Esophagus muscularis mucosa (tissue), 4 donors: ENCODE data around the gene TUBA3D. TPM values are rescaled to one million over a fixed set of nuclear protein-coding genes. Genes with fewer than 3 reads are reported as not detected.
A peak's percentile ranks its signal among the peaks of the same experiment; 100 is the strongest.
"Not testable (repeated sequence)": the region's sequence is repeated elsewhere in the genome, so short reads cannot be mapped to it uniquely, and the experiment has no call there.

ENCODE experiments used
- DNase-seq: peaks from one replicate; pipeline ENCODE4 v3.0.0-alpha.2; 2017; ENCODE audit errors: extremely low spot score
- H3K27ac ChIP-seq, 4 donors: fragments of 200-600 bp; sonication (generic); replicated peaks in 1 of 4; 1 replicate in 3 of 4; 2 replicates in 1 of 4; pipeline ENCODE4 v1.5.1; 2016 to 2019; ENCODE audit warnings: mild to moderate bottlenecking in 1 of 4
- H3K27me3 ChIP-seq, 4 donors: fragments of 200-600 bp; sonication (generic); one replicate each; pipeline versions ENCODE4 v1.5.1 to v1.6.0; 2016 to 2019
- H3K36me3 ChIP-seq, 4 donors: fragments of 200-600 bp; sonication (generic); one replicate each; pipeline ENCODE4 v1.5.1; 2016 to 2019
- H3K4me1 ChIP-seq, 4 donors: fragments of 200-600 bp; sonication (generic); one replicate each; pipeline ENCODE4 v1.5.1; 2016 to 2019
- H3K4me3 ChIP-seq, 4 donors: fragments of 200-600 bp; sonication (generic); 1 replicate in 2 of 4; 2 replicates in 2 of 4; pipeline ENCODE4 v1.5.1; 2016 to 2019; ENCODE audit warnings: mild to moderate bottlenecking in 4 of 4, moderate library complexity in 1 of 4
- H3K9me3 ChIP-seq, 4 donors: fragments of 200-600 bp; sonication (generic); 1 replicate in 3 of 4; 2 replicates in 1 of 4; pipeline ENCODE4 v1.5.1; 2016 to 2019
- EP300 ChIP-seq: sonication (generic); formaldehyde crosslinking; IDR thresholded peaks from one replicate; pipeline ENCODE4 v1.6.1; 2017; ENCODE audit warnings: antibody characterized with exemption
- POLR2A ChIP-seq: fragments of 450-650 bp; IDR thresholded peaks from one replicate; pipeline ENCODE4 v1.6.1; 2017; ENCODE audit warnings: antibody characterized with exemption, moderate library complexity, mild to moderate bottlenecking, low read depth
- POLR2AphosphoS5 ChIP-seq, 2 donors: sonication (generic); formaldehyde crosslinking; IDR thresholded peaks; one replicate each; pipeline ENCODE4 v1.6.1; 2017; ENCODE audit warnings: antibody characterized with exemption in 2 of 2
- WGBS: methylation state at CpG from one replicate; pipeline ENCODE4 v1.1.5; 2018; 5-methylcytosine and 5-hydroxymethylcytosine counted together
- intact Hi-C: fragments of 100-400 bp; cut with DNase I; formaldehyde crosslinking; loops from one replicate; pipeline ENCODE4 v1.15.1; 2023
- total RNA-seq, 4 donors: library from RNA; depleted of rRNA; stranded (reverse); fragments of >200 nt; gene quantifications; one replicate each; pipeline versions ENCODE4 v1.1.0 to v1.2.1, GENCODE V29; 2016
- TF ChIP-seq, protein P1 (sequence below), 3 experiments: fragments of 200-600 bp in 2 of 3; fragments of 450-650 bp in 1 of 3; sonication (generic) in 2 of 3; IDR thresholded peaks; one replicate each; pipeline ENCODE4 v1.5.1; 2017 to 2019; ENCODE audit warnings: antibody characterized with exemption in 3 of 3, mild to moderate bottlenecking in 2 of 3, moderate library complexity in 1 of 3

TUBA3D gene
- total RNA-seq, 4 donors from 2014 or later, result not detected

DNA sequence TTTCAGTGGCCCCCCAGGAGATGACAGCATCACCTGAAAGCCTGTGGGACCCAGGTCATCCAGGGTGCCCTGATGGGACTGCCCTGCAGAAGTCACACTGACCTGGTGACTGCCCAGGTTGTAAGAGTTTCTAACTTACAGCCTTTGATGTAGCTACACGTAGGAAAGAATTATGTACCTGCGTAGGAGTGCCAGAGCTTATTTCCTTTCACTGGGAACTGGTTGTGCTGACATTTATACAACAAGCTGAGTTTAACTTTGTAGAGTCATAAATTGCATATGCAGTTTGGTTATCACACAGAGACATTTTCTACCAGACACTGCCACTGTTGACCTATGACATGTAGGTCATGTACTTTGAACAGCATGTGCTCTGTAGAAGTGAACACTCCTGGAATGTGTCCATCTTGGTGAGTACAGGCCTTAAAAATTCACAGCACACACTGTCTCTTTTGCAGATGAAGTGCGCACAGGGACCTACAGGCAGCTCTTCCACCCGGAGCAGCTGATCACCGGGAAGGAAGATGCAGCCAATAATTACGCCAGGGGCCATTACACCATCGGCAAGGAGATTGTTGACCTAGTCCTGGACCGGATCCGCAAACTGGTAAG is 3.0 kb downstream of the TUBA3D start:
- 80% methylated on average over 1 of the region's 9 CpGs for WGBS

DNA sequence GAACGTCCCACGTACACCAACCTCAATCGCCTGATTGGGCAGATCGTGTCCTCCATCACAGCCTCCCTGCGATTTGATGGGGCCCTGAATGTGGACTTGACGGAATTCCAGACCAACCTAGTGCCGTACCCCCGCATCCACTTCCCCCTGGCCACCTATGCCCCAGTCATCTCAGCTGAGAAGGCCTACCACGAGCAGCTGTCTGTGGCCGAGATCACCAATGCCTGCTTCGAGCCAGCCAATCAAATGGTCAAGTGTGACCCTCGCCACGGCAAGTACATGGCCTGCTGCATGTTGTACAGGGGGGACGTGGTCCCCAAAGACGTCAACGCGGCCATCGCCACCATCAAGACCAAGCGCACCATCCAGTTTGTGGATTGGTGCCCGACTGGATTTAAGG is 4.4 kb downstream of the TUBA3D start:
- H3K9me3 ChIP-seq, H3K4me1 ChIP-seq, H3K27me3 ChIP-seq, H3K27ac ChIP-seq, H3K4me3 ChIP-seq, DNase-seq, intact Hi-C loops: not testable (repeated sequence)
- peaks cover 0 to 31% (median 17%) of the 10 kb centered on the region in 4 donors for H3K36me3 ChIP-seq
- WGBS, result 100% methylated on average over 1 of the region's 20 CpGs

More for the DNA sequence above, 3.0 kb downstream of the TUBA3D start:
- H3K27me3 ChIP-seq, intact Hi-C loops, H3K27ac ChIP-seq, DNase-seq, H3K4me3 ChIP-seq, H3K4me1 ChIP-seq, H3K9me3 ChIP-seq: not testable (repeated sequence)
- peaks cover 0 to 25% (median 14%) of the 10 kb centered on the region in 4 donors for H3K36me3 ChIP-seq

DNA sequence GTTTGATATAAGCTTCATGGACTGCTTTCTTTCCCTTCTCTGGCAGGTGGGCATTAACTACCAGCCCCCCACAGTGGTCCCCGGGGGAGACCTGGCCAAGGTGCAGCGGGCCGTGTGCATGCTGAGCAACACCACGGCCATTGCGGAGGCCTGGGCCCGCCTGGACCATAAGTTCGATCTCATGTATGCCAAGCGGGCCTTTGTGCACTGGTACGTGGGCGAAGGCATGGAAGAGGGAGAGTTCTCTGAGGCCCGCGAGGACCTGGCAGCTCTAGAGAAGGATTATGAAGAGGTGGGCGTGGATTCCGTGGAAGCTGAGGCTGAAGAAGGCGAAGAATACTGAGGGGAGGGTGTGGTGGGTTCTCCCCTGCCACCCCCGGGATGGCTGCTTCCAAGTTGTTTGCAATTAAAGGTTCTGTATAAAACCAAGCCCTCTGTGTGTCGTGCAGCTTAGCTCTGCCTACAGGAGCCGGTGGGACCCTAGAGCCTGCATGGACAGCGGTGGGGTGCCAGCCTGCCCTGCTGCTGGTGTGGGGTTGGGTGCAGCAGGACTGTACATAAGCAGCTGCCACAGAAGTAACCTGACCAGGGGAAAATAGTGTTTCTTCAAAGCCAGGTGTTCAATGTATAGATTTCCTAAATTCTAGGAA is 6.7 kb downstream of the TUBA3D start:
- H3K27ac ChIP-seq, H3K27me3 ChIP-seq, intact Hi-C loops, H3K4me1 ChIP-seq, H3K9me3 ChIP-seq, DNase-seq, H3K4me3 ChIP-seq: not testable (repeated sequence)
- peaks cover 0 to 29% (median 16%) of the 10 kb centered on the region in 4 donors for H3K36me3 ChIP-seq
- WGBS, result 94% methylated on average over 17 of the region's 19 CpGs

DNA sequence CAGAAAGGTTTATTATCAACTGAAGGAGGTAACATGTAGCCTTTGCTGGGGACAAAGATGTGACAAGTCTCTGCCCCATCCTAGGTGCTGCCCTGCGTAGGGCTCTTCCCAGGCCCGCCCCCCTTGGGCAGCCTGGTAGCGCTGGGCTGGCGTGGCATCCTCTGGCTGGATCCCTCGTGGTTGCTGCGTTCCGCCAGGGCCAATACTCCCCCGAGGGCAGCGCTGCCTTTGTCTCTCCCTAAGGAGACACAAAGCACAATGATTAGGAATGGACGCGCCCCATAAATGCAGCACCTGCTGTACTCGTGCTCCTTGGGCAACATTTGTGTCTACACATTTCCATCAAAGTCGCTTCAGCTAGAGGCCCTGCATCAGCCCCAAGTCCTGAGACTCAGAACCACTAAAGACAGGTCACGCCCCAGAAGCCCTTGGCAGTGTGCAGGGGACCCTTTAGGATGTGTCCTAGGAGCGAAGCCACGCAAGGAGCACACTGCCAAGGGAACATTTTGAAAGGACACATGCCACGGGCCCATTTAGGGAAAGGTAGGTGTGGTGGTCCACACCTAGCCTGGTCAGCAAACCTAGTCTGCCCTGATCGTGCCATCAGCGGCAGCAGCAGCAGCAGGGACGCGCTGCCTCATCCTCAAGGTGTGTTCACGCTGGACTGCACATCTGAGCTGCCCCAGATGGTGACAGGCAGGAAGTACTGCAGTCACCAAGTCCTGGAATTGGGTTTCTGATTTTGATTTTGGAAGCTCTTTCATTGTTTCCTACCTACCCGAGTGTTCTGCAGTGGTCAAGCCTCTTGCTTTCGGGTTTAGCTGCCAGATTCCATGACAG is 8.3 kb downstream of the TUBA3D start:
- H3K27me3 ChIP-seq, H3K27ac ChIP-seq, intact Hi-C loops, H3K9me3 ChIP-seq, DNase-seq, H3K4me1 ChIP-seq, H3K4me3 ChIP-seq: not testable (repeated sequence)
- WGBS, result 96% methylated on average over 15 of the region's 24 CpGs
- peaks cover 0 to 34% (median 16%) of the 10 kb centered on the region in 4 donors for H3K36me3 ChIP-seq

DNA sequence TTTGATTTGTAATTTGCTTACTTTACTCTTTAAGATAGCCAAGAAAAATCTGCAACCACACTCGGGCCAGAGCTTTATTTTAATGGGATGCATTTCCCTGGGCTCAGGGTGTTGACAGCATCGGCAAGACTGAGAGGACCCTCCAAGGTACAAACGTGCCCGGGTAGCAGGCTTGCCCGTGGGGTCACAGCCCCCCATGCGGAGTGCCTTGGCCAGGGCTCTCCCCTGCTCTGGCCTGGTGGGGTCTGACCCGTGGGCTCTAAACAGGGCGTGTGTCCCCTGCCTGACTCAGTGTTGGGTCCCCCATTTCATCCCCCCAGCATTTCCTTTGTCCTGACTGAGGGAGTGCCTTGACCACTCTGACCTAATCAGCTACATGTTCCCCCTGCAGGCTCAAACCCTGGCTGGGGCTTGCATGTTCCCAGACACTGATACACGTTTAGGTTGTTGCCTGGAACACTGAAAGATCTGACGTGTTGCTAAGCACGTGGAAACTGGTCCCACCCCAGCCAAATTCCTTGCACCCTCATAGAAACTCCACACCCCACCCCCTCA is 9.1 kb downstream of the TUBA3D start:
- H3K27me3 ChIP-seq, DNase-seq, H3K4me3 ChIP-seq, H3K27ac ChIP-seq, H3K4me1 ChIP-seq, H3K9me3 ChIP-seq, intact Hi-C loops: not testable (repeated sequence)
- peaks cover 0 to 31% (median 16%) of the 10 kb centered on the region in 4 donors for H3K36me3 ChIP-seq
- WGBS, result 74% methylated on average over 6 of the region's 11 CpGs

DNA sequence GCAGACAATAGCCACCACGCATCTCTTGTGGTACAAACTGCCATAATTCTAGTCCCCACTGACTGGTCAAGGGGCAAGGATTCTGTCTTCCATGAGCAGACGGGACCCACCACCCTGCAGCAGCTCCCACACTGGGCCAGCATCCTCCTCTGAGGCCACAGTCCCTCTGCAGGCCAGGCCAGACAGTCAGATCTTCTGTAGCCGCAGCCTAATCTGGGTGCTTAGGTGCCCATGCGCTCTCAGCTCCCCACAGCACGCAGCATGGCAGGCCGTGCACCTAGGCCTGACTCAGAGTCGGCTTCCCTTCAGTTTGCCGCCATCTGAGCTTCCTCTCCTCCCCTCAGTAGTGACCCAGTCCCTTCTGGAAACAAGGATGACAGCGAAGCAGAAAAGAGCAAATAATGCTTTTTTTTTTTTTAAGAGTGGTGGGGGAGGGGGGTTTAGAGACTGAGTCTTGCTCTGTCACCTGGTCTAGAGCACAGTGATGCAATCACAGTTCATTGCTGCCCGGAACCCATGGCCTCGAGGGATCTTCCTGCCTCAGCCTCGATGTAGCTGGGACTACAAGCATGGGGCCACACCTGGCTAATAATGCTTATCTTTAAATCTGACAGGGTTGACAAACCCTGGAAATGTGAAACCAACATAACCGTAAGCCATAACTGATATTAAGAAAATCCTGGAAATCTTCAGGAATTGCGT is 10.4 kb downstream of the TUBA3D start:
- intact Hi-C loops, H3K9me3 ChIP-seq: not testable (repeated sequence)
- H3K4me1 ChIP-seq, result peaks cover 8 to 20% (median 10%) of the 10 kb centered on the region in 4 donors

DNA sequence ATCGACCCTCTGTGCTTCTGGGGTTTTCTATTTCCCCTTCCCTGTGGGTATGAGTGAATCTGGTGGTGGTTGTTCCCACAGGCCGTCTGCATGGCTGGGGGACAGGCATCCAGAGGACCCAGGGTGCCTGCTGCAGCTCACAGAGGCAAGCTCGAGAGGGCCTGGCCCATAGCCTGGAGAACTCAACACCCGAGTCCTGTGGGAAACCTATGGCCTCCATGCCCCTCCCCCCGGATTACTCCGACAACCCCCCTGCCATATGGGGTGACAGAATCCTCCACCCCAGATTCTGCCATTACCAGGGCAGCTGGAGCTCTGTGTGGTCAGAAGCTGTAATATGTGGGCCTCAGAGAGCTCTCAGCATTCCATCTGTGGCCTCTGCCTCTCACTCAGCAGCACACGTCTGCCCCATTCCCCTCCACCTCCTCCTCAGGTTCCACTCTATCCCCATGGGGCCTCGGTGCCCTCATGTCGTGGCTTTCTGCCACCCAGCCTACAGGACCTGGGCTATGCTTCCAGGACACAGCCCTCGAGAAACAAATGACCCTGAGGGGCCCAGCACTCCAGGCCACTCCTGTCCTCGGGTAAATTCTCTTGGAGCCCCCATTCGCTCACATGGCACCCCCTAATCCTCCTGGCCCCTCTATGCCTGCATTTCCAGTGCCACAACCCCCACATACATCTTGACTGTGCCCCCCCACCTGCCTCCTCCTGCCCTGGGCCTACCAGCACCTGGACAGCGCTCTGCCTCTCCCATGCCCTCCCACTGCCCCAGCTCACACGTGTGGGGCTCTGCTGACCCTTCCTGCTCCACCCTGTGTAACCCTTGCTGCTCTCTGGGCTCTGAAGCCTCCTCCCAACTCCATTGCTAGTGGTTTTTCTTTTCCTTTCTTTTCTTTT is 12.6 kb downstream of the TUBA3D start:
- TF ChIP-seq, protein P1, sequence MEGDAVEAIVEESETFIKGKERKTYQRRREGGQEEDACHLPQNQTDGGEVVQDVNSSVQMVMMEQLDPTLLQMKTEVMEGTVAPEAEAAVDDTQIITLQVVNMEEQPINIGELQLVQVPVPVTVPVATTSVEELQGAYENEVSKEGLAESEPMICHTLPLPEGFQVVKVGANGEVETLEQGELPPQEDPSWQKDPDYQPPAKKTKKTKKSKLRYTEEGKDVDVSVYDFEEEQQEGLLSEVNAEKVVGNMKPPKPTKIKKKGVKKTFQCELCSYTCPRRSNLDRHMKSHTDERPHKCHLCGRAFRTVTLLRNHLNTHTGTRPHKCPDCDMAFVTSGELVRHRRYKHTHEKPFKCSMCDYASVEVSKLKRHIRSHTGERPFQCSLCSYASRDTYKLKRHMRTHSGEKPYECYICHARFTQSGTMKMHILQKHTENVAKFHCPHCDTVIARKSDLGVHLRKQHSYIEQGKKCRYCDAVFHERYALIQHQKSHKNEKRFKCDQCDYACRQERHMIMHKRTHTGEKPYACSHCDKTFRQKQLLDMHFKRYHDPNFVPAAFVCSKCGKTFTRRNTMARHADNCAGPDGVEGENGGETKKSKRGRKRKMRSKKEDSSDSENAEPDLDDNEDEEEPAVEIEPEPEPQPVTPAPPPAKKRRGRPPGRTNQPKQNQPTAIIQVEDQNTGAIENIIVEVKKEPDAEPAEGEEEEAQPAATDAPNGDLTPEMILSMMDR (IDR thresholded peaks at IDR 0.05), result no peak
- TF ChIP-seq POLR2AphosphoS5 (IDR thresholded peaks at IDR 0.05) (no peak), EP300 (no peak), POLR2A (no peak)
- Histone ChIP-seq H3K9me3 (no peaks in the 10 kb centered on the region), H3K4me3 (no peak overlapping the region), H3K27me3 (no peaks in the 10 kb centered on the region), H3K4me1 (peaks cover 11 to 22% (median 14%) of the 10 kb centered on the region in 4 donors), H3K36me3 (peaks cover 0 to 18% (median 6%) of the 10 kb centered on the region in 4 donors), H3K27ac (no peak overlapping the region)
- intact Hi-C loops, result no loop called here
- 79% methylated on average over 14 of the region's 14 CpGs for WGBS
- DNase-seq, result no peak

More for the DNA sequence above, 10.4 kb downstream of the TUBA3D start:
- H3K27ac ChIP-seq, DNase-seq, H3K27me3 ChIP-seq, H3K4me3 ChIP-seq: not testable (repeated sequence)
- 91% methylated on average over 12 of the region's 14 CpGs for WGBS
- H3K36me3 ChIP-seq, result peaks cover 0 to 30% (median 18%) of the 10 kb centered on the region in 4 donors

DNA sequence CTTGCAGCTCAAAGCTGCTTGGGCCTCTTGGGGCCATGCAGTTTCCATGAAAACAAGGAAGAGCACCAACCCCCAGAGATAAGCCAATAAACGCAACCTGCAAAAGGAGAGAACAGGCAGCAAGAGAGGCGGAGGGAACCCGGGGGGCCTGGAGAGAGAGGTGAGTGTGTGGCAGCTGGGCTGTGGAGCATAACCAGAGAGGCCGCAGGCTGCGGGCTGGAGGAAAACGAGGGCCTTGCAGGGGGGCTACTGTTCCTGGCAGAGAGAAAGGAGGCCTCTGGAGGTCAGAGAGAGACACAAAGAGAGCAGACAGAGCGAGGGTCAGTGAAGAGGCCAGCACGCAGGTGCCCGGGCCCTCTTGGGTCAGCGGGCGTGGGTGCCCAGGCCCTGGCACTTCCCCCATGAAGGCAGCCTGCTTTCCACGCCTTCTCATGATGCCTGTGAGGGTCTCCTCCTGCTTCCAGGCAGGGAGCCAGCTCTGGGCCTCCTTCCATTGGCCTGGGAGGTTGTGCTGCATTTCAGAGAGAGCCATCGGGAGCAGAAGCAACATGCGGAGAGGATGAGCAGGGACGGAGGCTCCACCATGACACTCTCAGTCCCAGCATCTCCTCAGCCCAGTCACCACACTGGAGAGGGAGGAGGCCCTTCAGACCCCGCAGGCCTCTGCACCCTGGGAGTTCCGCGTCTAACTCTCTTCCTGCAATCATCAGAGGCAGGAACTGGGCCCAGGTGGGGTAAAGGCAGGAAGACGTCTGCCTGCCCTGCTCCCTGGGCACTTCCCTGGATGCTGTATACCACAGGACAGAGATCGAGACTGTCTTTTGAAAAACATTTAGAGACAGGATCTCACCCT is 14.9 kb downstream of the TUBA3D start:
- not testable (repeated sequence) for H3K27me3 ChIP-seq, DNase-seq, H3K36me3 ChIP-seq, H3K9me3 ChIP-seq
- intact Hi-C loops, result loop anchor here (5.0 to 10.0 kb wide), 2 partner anchors 79 to 184 kb away; no protein-coding TSS in a partner anchor
- Histone ChIP-seq H3K27ac (peak overlapping the region in 2 of 4 donors; percentile 7 to 22), H3K4me3 (peak overlapping the region; percentile 88 to 93 (median 90)), H3K4me1 (peaks cover 23 to 39% (median 33%) of the 10 kb centered on the region in 4 donors)
- 68% methylated on average over 17 of the region's 20 CpGs for WGBS

DNA sequence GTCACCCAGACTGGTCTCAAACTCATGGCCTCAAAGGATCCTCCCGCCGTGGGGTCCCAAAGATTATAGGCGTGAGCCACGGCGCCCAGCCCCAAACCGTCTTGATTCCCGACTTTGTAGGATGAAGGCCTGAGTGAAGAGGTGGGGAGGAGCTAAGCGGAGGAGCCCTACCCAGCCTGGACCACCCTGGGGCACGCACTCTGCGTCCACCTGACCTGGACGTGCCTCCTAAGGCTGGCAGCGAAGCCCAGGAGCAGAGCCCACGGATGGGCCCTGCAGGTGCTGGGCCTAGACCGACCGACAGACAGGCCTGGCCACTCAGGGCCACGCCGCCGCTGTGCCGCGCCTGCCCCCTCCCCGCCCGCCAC is 15.5 kb downstream of the TUBA3D start:
- intact Hi-C loops, result loop anchor here (5.0 to 10.0 kb wide), 2 partner anchors 79 to 183 kb away; no protein-coding TSS in a partner anchor
- not testable (repeated sequence) for H3K36me3 ChIP-seq, H3K9me3 ChIP-seq, DNase-seq, H3K27ac ChIP-seq, H3K27me3 ChIP-seq
- WGBS, result 0% methylated on average over 2 of the region's 22 CpGs
- Histone ChIP-seq H3K4me3 (peak overlapping the region; percentile 88 to 93 (median 90)), H3K4me1 (peaks cover 23 to 39% (median 33%) of the 10 kb centered on the region in 4 donors)
